IMR-90 (cell line): Measurements from ENCODE around the gene PBX3.

Experiments used
- CTCF ChIP-seq: conservative IDR thresholded peaks from 2 replicates; pipeline ENCODE4 v1.5.1; 2012; ENCODE audit warnings: mild to moderate bottlenecking, low read depth, low read length, improper control_type of control experiment
- POLR2A ChIP-seq: IDR thresholded peaks from 2 replicates; pipeline ENCODE4 v1.6.1; 2012; ENCODE audit warnings: mild to moderate bottlenecking, low read depth, low read length

- TF ChIP-seq POLR2A (no peak), CTCF (no peak)
These were observed 218.3 kb downstream of the PBX3 start for GRCh38 chr9:125965477-125965876.
